IPS-NIHi7 (cell line): ENCODE results near the gene SMARCA2.

Source experiments
- DNase-seq: peaks from one replicate; pipeline ENCODE4 v3.0.0; 2012; ENCODE audit warnings: mixed read lengths; ENCODE audit errors: extremely low spot score

SMARCA2 gene

DNA sequence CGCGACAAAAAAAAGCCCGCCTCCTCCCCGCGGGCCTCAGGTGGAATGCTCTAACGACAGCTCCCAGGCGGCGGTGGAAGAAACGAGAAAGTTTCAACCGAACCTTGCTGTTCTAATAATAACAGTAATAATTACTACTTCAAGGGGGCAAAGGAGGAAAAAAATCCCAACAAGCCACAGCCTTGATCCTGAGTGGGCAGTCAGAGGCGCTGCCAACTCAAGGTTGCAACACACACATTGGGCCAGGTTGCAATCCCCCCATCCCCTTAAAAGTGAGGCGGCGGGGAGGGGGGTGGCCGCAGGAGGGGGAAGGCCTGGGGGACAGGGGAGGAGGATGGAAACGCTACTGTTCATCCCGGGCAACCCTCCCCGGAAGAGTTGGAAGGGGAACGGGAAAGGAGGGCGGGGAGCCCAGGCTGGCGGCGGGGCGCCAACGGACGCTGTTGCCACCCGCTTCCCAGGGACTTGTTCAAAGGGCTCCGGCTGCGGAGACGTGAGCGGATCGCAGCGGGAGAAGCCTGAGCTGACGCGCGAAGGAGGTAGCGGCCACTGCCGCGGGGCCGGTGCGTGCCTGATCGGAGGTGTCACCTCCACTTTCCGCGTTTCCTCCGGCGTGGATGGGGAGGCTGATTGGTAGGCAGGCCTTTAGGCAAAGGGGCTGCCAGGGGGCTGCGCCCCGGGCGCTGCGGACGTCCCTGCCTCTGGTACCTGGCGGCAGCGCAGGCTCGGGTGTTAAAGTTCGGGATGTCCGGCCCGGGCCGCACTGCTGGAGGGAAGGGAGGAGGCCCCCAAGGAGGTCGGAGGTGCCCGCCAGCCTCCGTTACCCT is 647 bp downstream of the SMARCA2 start:
- DNase-seq, result peak; percentile 52

DNA sequence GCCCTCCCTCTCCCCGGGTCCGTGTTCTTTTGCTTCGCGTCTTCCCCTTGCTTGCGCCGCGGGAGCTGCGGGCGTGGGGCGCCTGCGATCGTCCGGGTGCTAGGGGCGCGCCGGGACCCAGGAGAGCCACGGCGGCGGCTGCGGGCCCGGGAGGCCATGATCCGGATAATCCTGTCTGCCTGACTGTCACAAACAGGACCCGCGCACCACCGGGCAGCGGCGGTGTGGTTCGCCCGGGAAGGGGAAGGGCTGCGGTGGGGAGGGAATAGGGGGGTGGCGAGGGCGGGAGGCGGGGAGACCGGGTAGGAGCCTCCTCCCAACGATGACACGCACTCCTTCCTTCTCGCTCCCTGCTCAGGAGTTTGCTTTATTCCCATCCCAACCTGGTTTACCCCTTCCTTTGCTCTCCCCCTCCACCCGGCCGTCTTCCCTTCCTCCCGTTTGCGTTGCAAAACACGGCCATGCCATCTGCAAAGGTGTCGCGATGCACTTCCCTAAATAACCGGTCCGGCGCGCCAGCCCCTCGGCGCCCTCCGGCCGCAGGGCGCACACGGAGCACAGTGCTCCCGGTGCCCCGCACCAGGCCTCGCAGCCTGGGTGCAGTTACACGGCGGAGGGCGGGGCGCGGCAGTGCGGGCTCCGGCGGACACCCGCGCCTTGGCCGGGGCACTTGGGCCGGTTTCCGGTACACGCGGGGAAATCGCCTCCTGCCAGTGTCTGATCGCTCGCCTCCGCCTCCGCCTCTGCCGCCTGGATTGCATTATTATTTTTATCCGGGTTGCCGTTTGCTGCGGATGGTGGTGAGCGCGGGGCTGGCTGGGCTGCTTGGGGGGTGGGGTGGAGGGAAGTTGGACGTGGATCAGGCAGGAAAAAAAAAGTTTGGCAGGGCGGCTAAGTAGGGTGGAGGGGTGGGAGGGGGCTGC is 1.5 kb downstream of the SMARCA2 start:
- peak; percentile 71 for DNase-seq

DNA sequence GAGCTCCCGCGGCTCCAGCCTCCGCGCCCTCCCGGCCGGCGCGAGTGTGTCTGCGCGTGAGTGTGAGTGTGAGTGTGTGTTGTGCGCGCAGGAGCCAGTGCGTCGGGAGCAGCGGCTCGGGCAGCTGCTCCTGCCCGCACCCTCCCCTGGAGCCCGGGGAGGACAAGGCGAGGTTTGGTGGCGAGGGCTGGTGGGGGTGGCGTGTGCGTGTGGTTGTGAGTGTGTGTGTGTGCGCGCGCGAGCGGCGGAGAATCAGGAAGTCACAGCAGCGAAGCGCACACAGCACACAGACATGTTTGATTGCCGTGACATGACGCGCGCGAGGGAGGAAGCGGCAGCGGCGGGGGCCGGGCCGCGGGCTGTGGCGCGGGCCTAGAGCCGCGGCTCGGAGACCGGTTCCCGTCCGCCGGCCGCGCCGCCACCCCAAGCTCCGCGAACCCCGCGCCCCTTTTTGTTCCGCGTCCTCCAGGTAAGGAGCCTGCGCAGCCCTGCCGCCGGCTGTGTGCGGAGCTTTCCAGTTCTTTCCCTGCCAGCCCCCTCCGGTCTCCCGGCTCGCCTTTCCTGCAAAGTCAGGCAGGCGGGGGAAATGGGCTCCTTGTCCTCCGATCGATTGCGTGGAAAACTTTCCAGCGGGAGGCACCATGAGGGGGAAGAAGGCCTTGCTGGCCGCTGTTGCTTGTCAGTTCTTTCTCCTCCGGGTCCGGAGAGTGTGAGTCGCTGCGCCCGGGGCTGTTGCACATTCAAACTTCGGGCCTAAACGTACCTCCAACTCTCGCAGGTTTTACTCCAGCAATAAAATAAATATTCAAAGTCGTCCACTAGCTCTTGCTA is 2.4 kb downstream of the SMARCA2 start:
- DNase-seq, result peak; percentile 41

GRCh38 chr9:2018162-2018643 is 3.1 kb downstream of the SMARCA2 start:
- no peak for DNase-seq

DNA sequence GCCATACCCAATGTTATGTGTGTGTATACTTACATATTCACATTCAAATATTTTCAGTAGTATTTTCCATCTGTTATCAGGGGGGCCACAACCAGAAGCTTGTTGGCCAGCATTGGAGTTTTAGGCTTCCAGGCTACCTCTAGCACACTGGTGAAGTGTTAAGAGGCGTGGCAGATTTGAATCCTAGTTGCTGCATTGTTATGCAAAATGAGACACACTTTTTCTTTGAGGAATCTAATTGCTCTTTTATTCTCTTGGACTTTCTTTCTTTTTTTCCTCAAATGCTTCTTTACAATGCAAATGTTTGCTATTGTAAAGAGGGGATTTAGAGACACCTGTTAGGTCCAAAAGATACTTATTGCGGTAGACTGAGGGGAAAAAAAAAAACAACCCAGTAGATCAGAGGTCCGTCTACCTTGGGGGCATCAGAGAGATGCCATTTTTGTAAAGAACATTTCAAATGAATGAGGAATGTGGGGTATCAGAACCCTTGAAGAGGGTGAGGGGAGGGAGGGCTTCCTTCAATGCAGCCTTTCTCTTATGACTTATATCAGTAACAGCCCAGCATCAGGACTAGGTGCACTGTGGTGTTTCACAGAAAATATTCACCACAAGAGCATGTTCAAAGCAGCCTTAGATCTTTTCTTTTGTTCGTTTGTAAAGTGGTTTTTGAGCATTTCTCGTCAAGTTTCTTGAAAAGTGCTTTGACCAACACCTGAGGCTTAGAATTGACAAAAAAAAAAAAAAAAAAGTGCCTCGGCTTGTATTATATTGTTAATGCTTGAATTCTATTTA is 3.8 kb downstream of the SMARCA2 start:
- no peak for DNase-seq

- no peak for DNase-seq
These were observed 4.6 kb downstream of the SMARCA2 start for GRCh38 chr9:2019723-2020122.

DNA sequence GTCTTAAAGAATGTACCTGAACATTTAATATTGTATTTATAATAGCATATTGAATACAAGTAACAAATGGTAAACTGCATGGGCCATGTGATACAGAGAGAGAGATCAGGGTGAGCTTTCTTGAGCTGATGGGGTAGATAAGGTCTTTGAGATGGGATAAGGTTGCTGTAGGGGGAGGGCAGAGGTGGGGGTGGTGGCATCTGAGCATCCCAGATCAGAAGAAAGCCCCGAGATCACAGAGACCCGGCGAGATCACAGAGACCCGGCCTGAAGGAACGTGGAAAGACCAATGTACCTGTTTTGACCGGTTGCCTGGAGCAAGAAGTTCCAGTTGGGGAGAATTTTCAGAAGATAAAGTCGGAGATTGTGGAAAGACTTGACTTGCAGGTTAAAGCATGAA is 6.6 kb downstream of the SMARCA2 start:
- DNase-seq, result no peak

DNA sequence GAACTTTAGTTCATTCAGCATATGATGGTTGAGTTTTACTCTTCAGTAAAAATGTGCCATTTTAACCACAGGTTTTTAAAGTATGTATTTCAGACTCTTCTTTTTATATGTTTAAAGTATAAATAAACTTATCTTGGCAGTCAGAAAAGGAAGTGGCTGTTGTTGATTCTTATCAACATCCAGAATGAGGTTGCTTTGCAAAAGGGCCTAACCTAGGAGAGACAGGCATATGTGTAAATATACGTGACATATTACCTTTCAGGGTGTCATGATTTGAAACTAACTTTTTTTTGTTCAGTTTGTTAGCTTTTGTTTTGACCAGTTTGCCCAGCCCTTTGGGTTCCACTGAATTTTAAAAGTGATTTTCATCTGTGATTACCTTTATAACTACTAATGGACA is 7.4 kb downstream of the SMARCA2 start:
- DNase-seq, result no peak

DNA sequence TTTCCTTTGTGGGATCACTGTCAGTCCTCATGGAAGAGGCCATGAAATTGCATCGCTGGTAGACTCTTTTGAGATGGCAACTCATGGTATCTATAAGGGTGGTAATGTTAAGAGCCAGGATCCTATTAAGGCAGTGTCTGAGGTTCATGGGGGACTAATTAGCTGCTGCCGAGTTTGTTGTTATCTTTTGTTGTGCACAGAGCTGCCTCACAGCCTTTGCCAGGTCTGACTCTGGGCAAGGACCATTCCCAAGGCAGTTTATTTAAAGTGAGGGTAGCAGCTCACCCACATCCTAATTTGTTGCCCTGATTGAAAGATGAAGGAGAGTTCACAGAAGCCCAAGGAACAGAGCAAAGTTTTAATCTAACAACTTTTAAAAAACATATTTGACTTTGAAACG is 7.9 kb downstream of the SMARCA2 start:
- no peak for DNase-seq

DNA sequence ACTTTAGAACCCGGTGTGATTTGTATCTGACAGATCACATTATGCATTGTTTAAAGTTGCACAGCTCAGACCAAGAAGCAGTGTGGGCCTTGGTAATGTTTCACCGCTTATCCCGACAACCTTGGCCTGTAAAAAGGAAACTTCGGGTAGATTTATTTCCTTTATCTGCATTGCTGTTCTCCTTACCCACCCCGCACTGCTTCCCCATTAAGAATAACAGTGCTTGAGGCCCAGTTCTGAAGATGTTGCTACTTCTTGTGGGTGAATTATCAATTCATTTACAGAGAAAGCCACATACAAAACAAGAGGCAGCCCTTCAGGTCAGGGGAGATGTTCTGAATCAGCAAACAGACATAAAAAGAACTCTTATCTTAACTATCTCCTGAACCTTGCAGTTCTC is 8.4 kb downstream of the SMARCA2 start:
- DNase-seq, result no peak

GRCh38 chr9:2024888-2025782 is 10.0 kb downstream of the SMARCA2 start:
- DNase-seq, result no peak

- DNase-seq, result no peak
These were observed 11.3 kb downstream of the SMARCA2 start for GRCh38 chr9:2026220-2026997.

DNA sequence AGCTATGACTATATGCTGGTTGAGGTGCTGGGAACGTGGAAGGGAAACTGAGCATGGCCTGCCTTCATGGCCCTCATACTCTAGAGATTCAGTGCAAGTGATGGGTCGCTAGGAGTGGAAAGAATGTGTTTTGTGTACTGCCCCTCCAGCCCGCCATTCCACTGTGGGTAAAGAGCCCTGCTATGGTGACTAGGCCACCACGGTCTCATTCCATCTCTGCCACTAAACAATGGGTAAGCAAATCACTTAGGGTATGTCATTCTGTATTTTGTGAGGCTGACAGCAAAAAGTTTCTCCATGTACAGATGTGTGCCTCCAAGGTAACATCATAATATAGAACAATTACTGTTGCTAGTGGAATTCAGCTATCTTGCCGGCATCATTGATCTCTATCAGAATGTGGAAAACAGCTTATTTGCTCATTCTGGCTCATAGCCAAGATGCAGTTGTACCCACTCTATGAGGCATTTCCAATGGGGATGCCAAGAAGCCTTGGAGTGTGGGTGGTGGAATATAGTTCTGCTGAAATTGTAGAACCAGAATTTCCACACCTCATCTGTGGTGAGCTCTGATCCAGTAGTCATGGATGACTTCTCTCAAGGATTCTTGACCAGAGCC is 12.5 kb downstream of the SMARCA2 start:
- no peak for DNase-seq

- DNase-seq, result no peak
These were observed 13.7 kb downstream of the SMARCA2 start for GRCh38 chr9:2028888-2029287.

DNA sequence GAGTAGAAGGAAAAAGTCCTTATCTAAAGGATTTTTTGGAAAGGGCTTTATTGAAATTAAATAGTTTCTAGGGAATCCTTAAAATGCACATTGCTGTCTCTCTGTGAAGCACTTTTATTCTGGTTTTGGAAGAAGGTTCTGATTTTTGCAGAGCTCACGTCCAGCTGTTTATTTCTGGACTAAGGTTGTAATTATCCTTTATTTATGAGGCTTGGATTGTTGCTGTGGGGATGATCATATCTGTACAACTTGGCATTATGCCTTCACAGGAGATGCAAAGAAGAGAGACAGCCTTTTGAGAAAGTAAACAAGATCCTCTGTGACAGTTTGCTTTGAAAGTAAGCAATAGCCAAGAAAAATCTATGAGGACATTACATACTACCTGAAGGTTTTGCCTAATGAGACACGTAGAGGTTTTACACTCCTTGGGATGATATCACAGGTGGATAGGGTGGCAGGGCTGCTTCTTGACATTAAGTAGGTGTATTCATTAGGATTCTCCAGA is 14.6 kb downstream of the SMARCA2 start:
- no peak for DNase-seq

DNA sequence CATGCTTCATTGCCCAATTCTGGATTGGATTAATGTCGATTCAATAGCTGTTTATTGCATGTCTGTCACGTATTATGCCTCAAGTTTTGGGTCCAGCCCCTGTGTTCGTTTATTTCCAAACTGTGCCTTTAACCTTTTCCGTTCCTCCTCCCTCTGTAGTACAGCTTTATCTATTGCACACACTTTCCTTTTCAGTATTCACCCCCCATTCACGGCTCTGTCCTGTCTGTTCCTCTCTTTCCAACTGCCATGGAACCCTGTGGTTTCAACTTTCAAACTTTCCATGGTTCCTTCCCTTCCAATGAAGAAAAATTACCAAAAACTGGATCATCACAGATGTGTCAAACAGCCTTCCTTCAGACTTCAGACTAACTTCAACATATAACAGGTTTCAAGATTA is 17.1 kb downstream of the SMARCA2 start:
- no peak for DNase-seq

- DNase-seq, result no peak
These were observed 21.7 kb downstream of the SMARCA2 start for GRCh38 chr9:2036844-2037243.
